HepG2 (cell line): ENCODE results near the gene TGFB2. TPM values are rescaled to one million over a fixed set of nuclear protein-coding genes. Genes with fewer than 3 reads are reported as not detected.

Experiments
- ADNP ChIP-seq: sonication (generic); formaldehyde crosslinking; IDR thresholded peaks from 2 replicates; pipeline ENCODE4 v1.4.0; 2020; ENCODE audit warnings: missing genetic modification reagents
- ATF3 ChIP-seq: sonication (generic); formaldehyde crosslinking; IDR thresholded peaks from 2 replicates; pipeline ENCODE4 v1.4.0; 2020; ENCODE audit warnings: missing genetic modification reagents
- CCDC6 ChIP-seq: sonication (generic); formaldehyde crosslinking; IDR thresholded peaks from 2 replicates; pipeline ENCODE4 v1.8.1; 2022; ENCODE audit warnings: mild to moderate bottlenecking, missing genetic modification reagents, moderate library complexity
- MAFF ChIP-seq: IDR thresholded peaks from 2 replicates; pipeline ENCODE4 v1.6.1; 2011; ENCODE audit warnings: low read depth, low read length, improper control_type of control experiment
- PRPF4 ChIP-seq: fragments of 200-400 bp; formaldehyde crosslinking; IDR thresholded peaks from 2 replicates; pipeline ENCODE4 v1.6.1; 2016; ENCODE audit warnings: low read length, low read depth; ENCODE audit not compliant: poor library complexity, severe bottlenecking
- SALL2 ChIP-seq: sonication (generic); formaldehyde crosslinking; IDR thresholded peaks from 2 replicates; pipeline ENCODE4 v1.8.1; 2023; ENCODE audit warnings: mild to moderate bottlenecking, missing genetic modification reagents, inconsistent platforms
- SRSF4 ChIP-seq: fragments of 200-400 bp; formaldehyde crosslinking; IDR thresholded peaks from one replicate; pipeline ENCODE4 v1.6.1; 2018; ENCODE audit warnings: mild to moderate bottlenecking, low read depth, low read length, moderate library complexity; ENCODE audit not compliant: poor library complexity, severe bottlenecking
- SUZ12 ChIP-seq: fragments of 150-350 bp; IDR thresholded peaks from 2 replicates; pipeline ENCODE4 v1.6.1; 2014; ENCODE audit warnings: low read depth, low read length
- ZNF160 ChIP-seq: sonication (generic); formaldehyde crosslinking; IDR thresholded peaks from 2 replicates; pipeline ENCODE4 v1.8.0; 2022; ENCODE audit warnings: mild to moderate bottlenecking, inconsistent platforms, missing genetic modification reagents
- ZNF326 ChIP-seq: sonication (generic); formaldehyde crosslinking; IDR thresholded peaks from 2 replicates; pipeline ENCODE4 v1.4.0; 2020; ENCODE audit warnings: missing genetic modification reagents, borderline replicate concordance
- ZNF350 ChIP-seq: sonication (generic); formaldehyde crosslinking; IDR thresholded peaks from 2 replicates; pipeline ENCODE4 v1.4.0; 2020; ENCODE audit warnings: mild to moderate bottlenecking, low read depth, missing genetic modification reagents, borderline replicate concordance
- ZNF484 ChIP-seq: sonication (generic); formaldehyde crosslinking; IDR thresholded peaks from 2 replicates; pipeline ENCODE4 v1.5.1; 2020; ENCODE audit warnings: mild to moderate bottlenecking, low read depth, missing genetic modification reagents, borderline replicate concordance
- ZNF496 ChIP-seq: sonication (generic); formaldehyde crosslinking; IDR thresholded peaks from 2 replicates; pipeline ENCODE4 v1.8.1; 2023; ENCODE audit warnings: mild to moderate bottlenecking, moderate library complexity, missing genetic modification reagents; ENCODE audit not compliant: insufficient replicate concordance
- ZNF619 ChIP-seq: sonication (generic); formaldehyde crosslinking; IDR thresholded peaks from 2 replicates; pipeline ENCODE4 v1.4.0; 2020; ENCODE audit warnings: mild to moderate bottlenecking, missing genetic modification reagents
- ZNF878 ChIP-seq: sonication (generic); formaldehyde crosslinking; IDR thresholded peaks from 2 replicates; pipeline ENCODE4 v1.8.1; 2023; ENCODE audit warnings: mild to moderate bottlenecking, missing genetic modification reagents, moderate library complexity
- polyA plus RNA-seq, 8 experiments: library from polyadenylated mRNA; depleted of rRNA in 3 of 8; stranded (reverse) in 7 of 8; unstranded in 1 of 8; fragments of >200 nt; fragmentation: Illumina TruSeq in 4 of 8; extraction: Trizol in 4 of 8; gene quantifications; 2 replicates each; pipeline versions ENCODE4 v1.2.1 to v1.2.3, GENCODE V29; 2011 to 2016; ENCODE audit warnings: low read depth in 4 of 8, missing spikeins in 1 of 8, mixed read lengths in 1 of 8; ENCODE audit not compliant: insufficient read depth in 1 of 8
- total RNA-seq, 5 experiments: library from RNA; depleted of rRNA; stranded (reverse); fragments of >200 nt; fragmentation: Illumina TruSeq; extraction: Trizol; gene quantifications; 2 replicates each; pipeline ENCODE4 v1.2.3, GENCODE V29; 2016; ENCODE audit warnings: low read depth in 1 of 5
- TF ChIP-seq, protein P1 (sequence below): sonication (generic); formaldehyde crosslinking; IDR thresholded peaks from 2 replicates; pipeline ENCODE4 v1.4.0; 2020; ENCODE audit warnings: missing genetic modification reagents, borderline replicate concordance

TGFB2 gene
- total and polyA plus RNA-seq, 2 of the 13 experiments (the other 11 are each of a cell fraction or from before 2014, with no cell fraction given), result 0.07 TPM; not detected in 1

- TF ChIP-seq ZNF496 (CRISPR knock-in tag) (no peak), CCDC6 (CRISPR knock-in tag) (no peak), SALL2 (CRISPR knock-in tag) (no peak), ZNF326 (CRISPR knock-in tag) (no peak), ZNF484 (CRISPR knock-in tag) (no peak), ZNF619 (CRISPR knock-in tag) (no peak), ATF3 (CRISPR knock-in tag) (peak; percentile 42; the same call in 1 of the 2 replicates), SUZ12 (no peak), ADNP (CRISPR knock-in tag) (no peak), PRPF4 (no peak), ZNF878 (CRISPR knock-in tag) (no peak), ZNF160 (CRISPR knock-in tag) (no peak), SRSF4 (no peak), ZNF350 (no peak), MAFF (peak; percentile 62)
- TF ChIP-seq, protein P1, sequence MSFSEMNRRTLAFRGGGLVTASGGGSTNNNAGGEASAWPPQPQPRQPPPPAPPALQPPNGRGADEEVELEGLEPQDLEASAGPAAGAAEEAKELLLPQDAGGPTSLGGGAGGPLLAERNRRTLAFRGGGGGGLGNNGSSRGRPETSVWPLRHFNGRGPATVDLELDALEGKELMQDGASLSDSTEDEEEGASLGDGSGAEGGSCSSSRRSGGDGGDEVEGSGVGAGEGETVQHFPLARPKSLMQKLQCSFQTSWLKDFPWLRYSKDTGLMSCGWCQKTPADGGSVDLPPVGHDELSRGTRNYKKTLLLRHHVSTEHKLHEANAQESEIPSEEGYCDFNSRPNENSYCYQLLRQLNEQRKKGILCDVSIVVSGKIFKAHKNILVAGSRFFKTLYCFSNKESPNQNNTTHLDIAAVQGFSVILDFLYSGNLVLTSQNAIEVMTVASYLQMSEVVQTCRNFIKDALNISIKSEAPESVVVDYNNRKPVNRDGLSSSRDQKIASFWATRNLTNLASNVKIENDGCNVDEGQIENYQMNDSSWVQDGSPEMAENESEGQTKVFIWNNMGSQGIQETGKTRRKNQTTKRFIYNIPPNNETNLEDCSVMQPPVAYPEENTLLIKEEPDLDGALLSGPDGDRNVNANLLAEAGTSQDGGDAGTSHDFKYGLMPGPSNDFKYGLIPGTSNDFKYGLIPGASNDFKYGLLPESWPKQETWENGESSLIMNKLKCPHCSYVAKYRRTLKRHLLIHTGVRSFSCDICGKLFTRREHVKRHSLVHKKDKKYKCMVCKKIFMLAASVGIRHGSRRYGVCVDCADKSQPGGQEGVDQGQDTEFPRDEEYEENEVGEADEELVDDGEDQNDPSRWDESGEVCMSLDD (CRISPR knock-in tag), result no peak
- TF ChIP-seq, all 625 proteins: peak for 9
These were observed 32.1 kb downstream of the TGFB2 start (continued) for GRCh38 chr1:218377143-218377660.
